Psoas muscle (tissue), 8 donors: ENCODE data around the gene ZNF497. TPM values are rescaled to one million over a fixed set of nuclear protein-coding genes. Genes with fewer than 3 reads are reported as not detected.

ENCODE experiments used
- ATAC-seq, 4 donors: fragments of 200-7000 bp; cut with Tn5 transposase; one replicate each; pipeline ENCODE4 v1.9.1; 2020; ENCODE audit warnings: moderate library complexity in 3 of 4, mild to moderate bottlenecking in 2 of 4
- DNase-seq, 2 donors: peaks; one replicate each; pipeline ENCODE4 v3.0.0-alpha.2; 2020
- H3K27ac ChIP-seq: fragments of 200-600 bp; one replicate; pipeline ENCODE4 v1.8.0; 2022
- H3K27me3 ChIP-seq, 3 donors: fragments of 200-600 bp in 1 of 3; one replicate each; pipeline versions ENCODE4 v1.6.1 to v1.8.0; 2013 to 2022; ENCODE audit warnings: low read length in 2 of 3, mild to moderate bottlenecking in 2 of 3, moderate library complexity in 1 of 3; ENCODE audit not compliant: insufficient read depth in 3 of 3
- H3K36me3 ChIP-seq, 2 donors: fragments of 200-600 bp in 1 of 2; one replicate each; pipeline versions ENCODE4 v1.6.1 to v1.8.0; 2013 to 2022; ENCODE audit warnings: low read depth in 1 of 2, mild to moderate bottlenecking in 1 of 2, moderate library complexity in 1 of 2; ENCODE audit not compliant: insufficient read depth in 1 of 2
- H3K4me1 ChIP-seq: fragments of 200-600 bp; one replicate; pipeline ENCODE4 v1.8.0; 2022
- H3K4me3 ChIP-seq: fragments of 200-600 bp; one replicate; pipeline ENCODE4 v1.8.0; 2022; ENCODE audit warnings: mild to moderate bottlenecking
- H3K9me3 ChIP-seq: fragments of 200-600 bp; one replicate; pipeline ENCODE4 v1.8.0; 2022
- CTCF ChIP-seq: fragments of 200-600 bp; IDR thresholded peaks from one replicate; pipeline ENCODE4 v1.8.0; 2022; ENCODE audit warnings: antibody characterized with exemption
- WGBS, 3 donors: extraction: QIAGEN DNeasy Blood & Tissue Kit; methylation state at CpG; one replicate each; pipeline versions ENCODE4 v1.1.6 to v1.1.7; 2013; 5-methylcytosine and 5-hydroxymethylcytosine counted together
- intact Hi-C, 2 donors: fragments of 100-400 bp; cut with DNase I; formaldehyde crosslinking; loops; one replicate each; pipeline versions ENCODE4 v1.11.0 to v1.14.2; 2022
- polyA plus RNA-seq, 3 donors: library from polyadenylated mRNA; stranded (reverse); fragments of 200-250 nt; gene quantifications; one replicate each; pipeline ENCODE4 v1.2.3, GENCODE V29; 2013
- total RNA-seq, 4 donors: library from RNA; stranded (reverse); fragmentation: NEBNext Ultra II Directional in 2 of 4; extraction: Animal tissue kit (Norgen Biotek cat#: 25700) in 2 of 4; gene quantifications; one replicate each; pipeline versions ENCODE4 v1.2.1 to v1.2.4, GENCODE V29; 2021 to 2023
- donor health status: healthy with polysubstance abuse.
- donor health status: DM: no; HTN: no; CAD: no; lungs with moderate emphysema.
- donor health status: Bipolar disorder and iron deficiency.
- donor health status: healthy.
- donor health status: DM: yes; HTN: yes; CAD: no.
- donor health status: DM: no; HTN: no; CAD: no.
- donor health status: DM: no; HTN: no; CAD: no.
- donor health status: DM: yes; HTN: yes; CAD: no.

The ZNF497 gene
- total and polyA plus RNA-seq, 7 donors = 0.08 to 0.43 (median 0.25) TPM

GRCh38 chr19:58400316-58400915 is 37.9 kb upstream of the ZNF497 start:
- intact Hi-C loops = loop anchor here in 1 of 2 donors (2.0 kb wide), 1 partner anchor 16 kb away; no protein-coding TSS in a partner anchor
- WGBS, 3 donors = 27 to 39% (median 32%) methylated on average over 18 of the region's 18 CpGs

GRCh38 chr19:58399903-58400302 is 37.4 kb upstream of the ZNF497 start:
- H3K36me3 ChIP-seq = peaks cover under 1 to 3% of the 10 kb centered on the region in 2 donors
- 90 to 100% (median 95%) methylated on average over 3 of the region's 3 CpGs for WGBS, 3 donors

More at GRCh38 chr19:58400316-58400915, 37.9 kb upstream of the ZNF497 start:
- H3K27me3 ChIP-seq = peaks cover 0 to 13% (median 8%) of the 10 kb centered on the region in 3 donors
- ATAC-seq (peak in 1 of 4 donors; percentile 0), DNase-seq (no peak)
- no peak for TF ChIP-seq CTCF
- no peak overlapping the region for H3K27ac ChIP-seq
- peak overlapping the region; percentile 69 for H3K4me3 ChIP-seq
- no peaks in the 10 kb centered on the region for H3K9me3 ChIP-seq
- H3K4me1 ChIP-seq = peaks cover 8% of the 10 kb centered on the region
- H3K36me3 ChIP-seq = no peaks in the 10 kb centered on the region

GRCh38 chr19:58398545-58398944 is 36.0 kb upstream of the ZNF497 start:
- intact Hi-C loops = no loop called here
- no peak for TF ChIP-seq CTCF
- 89 to 92% (median 90%) methylated on average over 6 of the region's 6 CpGs for WGBS, 3 donors
- ATAC-seq = no peak
- Histone ChIP-seq H3K4me3 (no peak overlapping the region), H3K27ac (no peak overlapping the region), H3K9me3 (no peaks in the 10 kb centered on the region), H3K36me3 (peaks cover 7 to 16% of the 10 kb centered on the region in 2 donors), H3K4me1 (peaks cover 8% of the 10 kb centered on the region), H3K27me3 (peaks cover 0 to 13% (median 8%) of the 10 kb centered on the region in 3 donors)
- no peak for DNase-seq

More at GRCh38 chr19:58399903-58400302, 37.4 kb upstream of the ZNF497 start:
- Histone ChIP-seq H3K9me3 (no peaks in the 10 kb centered on the region), H3K4me3 (peak overlapping the region; percentile 69), H3K4me1 (peaks cover 8% of the 10 kb centered on the region), H3K27me3 (peaks cover 0 to 13% (median 8%) of the 10 kb centered on the region in 3 donors), H3K27ac (no peak overlapping the region)
- ATAC-seq (no peak), DNase-seq (no peak)
- intact Hi-C loops = loop anchor here in 1 of 2 donors (2.0 kb wide), 1 partner anchor 15 kb away; no protein-coding TSS in a partner anchor
- TF ChIP-seq CTCF = no peak

DNA sequence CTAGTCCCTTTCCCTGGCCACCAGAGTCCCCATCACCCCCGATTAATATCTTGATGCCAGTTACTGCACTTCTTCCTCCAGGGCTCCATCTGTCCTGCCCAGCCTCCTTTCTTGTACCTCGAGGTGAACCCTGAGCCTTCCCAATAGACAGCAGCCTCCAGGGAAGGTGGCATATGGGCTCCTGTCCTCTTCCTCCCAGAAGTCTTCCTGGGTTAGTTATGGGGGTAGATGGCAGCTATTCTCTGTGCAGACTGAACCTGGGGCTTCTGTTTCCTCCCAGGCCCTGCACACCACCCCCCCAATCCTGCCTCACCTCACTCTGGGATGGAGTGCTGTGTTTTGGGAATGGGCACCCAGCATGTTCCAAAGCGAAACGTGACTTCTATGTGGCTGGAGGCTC is 35.5 kb upstream of the ZNF497 start:
- Histone ChIP-seq H3K9me3 (no peaks in the 10 kb centered on the region), H3K27ac (no peak overlapping the region), H3K4me1 (peaks cover 8% of the 10 kb centered on the region), H3K4me3 (no peak overlapping the region), H3K36me3 (peaks cover 7 to 21% of the 10 kb centered on the region in 2 donors), H3K27me3 (peaks cover 0 to 13% (median 8%) of the 10 kb centered on the region in 3 donors)
- TF ChIP-seq CTCF = no peak
- ATAC-seq = no peak
- DNase-seq = no peak
- WGBS, 3 donors = 77 to 82% (median 80%) methylated on average over 4 of the region's 4 CpGs
- intact Hi-C loops = no loop called here
